GM12891 (cell line): ENCODE results near the gene TRIO.

Experiments
- DNase-seq: peaks from one replicate; pipeline ENCODE4 v3.0.0; 2011; ENCODE audit warnings: low spot score; ENCODE audit not compliant: insufficient read length
- FAIRE-seq: peaks from 2 replicates; lab custom pipeline; 2011; peaks lifted over from hg19 to GRCh38; lab: Jason Lieb, UNC
- PAX5 ChIP-seq: IDR thresholded peaks from 2 replicates; pipeline ENCODE4 v1.6.1; 2011; ENCODE audit warnings: low read length, moderate library complexity, mild to moderate bottlenecking; ENCODE audit not compliant: insufficient read depth, severe bottlenecking
- POLR2A ChIP-seq: IDR thresholded peaks from 2 replicates; pipeline ENCODE4 v1.6.1; 2011; ENCODE audit warnings: low read depth, low read length, control low read depth
- POLR2AphosphoS5 ChIP-seq: IDR thresholded peaks from 2 replicates; pipeline ENCODE4 v1.6.1; 2011; ENCODE audit warnings: low read depth, low read length, control low read depth
- POU2F2 ChIP-seq: IDR thresholded peaks from 2 replicates; pipeline ENCODE4 v1.6.1; 2011; ENCODE audit warnings: low read depth, mild to moderate bottlenecking, control low read depth, low read length, moderate library complexity
- SPI1 ChIP-seq: IDR thresholded peaks from 2 replicates; pipeline ENCODE4 v1.6.1; 2011; ENCODE audit warnings: low read depth, low read length, control low read depth
- TAF1 ChIP-seq: IDR thresholded peaks from 2 replicates; pipeline ENCODE4 v1.6.1; 2011; ENCODE audit warnings: low read depth, low read length, control low read depth

The TRIO gene

DNA sequence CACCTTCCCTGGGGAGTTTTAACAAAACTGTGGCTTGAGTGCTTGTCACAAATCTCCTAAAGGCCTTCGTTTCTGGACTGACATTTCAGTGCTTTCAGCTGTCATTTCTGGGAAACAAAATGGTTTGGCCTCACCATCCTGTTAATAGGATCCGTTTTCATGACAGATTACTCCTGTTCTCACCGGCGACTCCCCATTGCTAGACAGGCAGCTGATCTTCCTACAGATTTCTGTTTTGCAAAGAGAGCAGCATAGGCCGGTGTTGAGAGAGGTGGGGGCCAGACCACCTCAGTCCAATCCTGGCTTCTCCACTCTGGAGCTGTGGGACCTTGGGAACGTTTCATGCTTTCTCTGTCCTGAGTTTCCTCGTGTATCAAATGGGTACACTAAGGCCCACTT, 363.0 kb downstream of the TRIO start:
- DNase-seq (no peak), FAIRE-seq (no peak)
- no peak for TF ChIP-seq POLR2A
- TF ChIP-seq PAX5: no peak
- no peak for TF ChIP-seq POLR2AphosphoS5
- TF ChIP-seq POU2F2: no peak
- TF ChIP-seq TAF1: no peak
- TF ChIP-seq SPI1: no peak

DNA sequence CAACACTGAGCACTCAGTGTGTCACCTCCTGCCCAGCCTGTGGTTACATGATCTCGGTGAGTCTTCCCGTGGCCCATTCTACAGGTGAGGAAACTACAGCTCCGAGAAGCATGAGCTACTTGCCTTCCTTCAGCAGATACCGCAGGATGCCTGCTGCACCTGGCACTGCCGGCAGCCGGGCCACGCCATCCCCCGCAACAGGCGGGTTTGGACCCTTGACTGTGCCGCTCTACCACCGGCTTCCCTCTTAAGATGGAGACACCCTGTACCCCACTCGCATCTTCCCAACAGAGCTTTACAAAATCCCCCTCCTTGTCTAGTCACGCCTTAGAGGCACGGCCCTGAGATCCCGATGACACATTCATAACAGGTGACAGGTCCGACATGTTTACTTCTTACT, 363.5 kb downstream of the TRIO start:
- FAIRE-seq: no peak

GRCh38 chr5:14507156-14507941, 364.2 kb downstream of the TRIO start:
- DNase-seq (no peak), FAIRE-seq (no peak)
- TF ChIP-seq POLR2A (no peak), SPI1 (no peak)

More for the DNA sequence above, 363.5 kb downstream of the TRIO start:
- TF ChIP-seq POLR2A (no peak), POLR2AphosphoS5 (no peak), TAF1 (no peak), SPI1 (no peak), PAX5 (no peak), POU2F2 (no peak)
- no peak for DNase-seq

GRCh38 chr5:14508046-14508445, 364.9 kb downstream of the TRIO start:
- FAIRE-seq (no peak), DNase-seq (no peak)
- TF ChIP-seq POLR2AphosphoS5 (no peak), POLR2A (no peak), POU2F2 (no peak), SPI1 (no peak), TAF1 (no peak), PAX5 (no peak)

DNA sequence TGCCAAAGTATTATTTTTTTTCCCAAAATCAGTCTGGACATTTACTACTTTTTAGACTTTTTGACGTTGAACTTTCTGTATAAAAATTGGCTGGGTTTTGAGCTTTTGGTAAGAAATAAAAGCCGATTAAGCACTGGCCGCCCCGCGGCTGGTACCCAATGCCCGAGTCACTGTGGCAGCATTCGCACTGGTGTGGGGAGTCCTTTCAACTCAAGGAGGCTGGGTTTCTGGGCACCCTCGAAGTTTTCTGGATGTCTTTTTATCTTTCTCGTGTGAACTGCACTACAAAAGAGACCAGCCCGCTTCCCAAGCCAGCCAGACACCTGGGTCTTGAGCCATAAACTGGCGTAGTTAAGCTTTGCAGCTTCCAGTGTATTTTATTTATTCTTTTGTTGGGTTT, 366.4 kb downstream of the TRIO start:
- no peak for DNase-seq
- no peak for FAIRE-seq
- no peak for TF ChIP-seq SPI1
- no peak for TF ChIP-seq POLR2AphosphoS5

DNA sequence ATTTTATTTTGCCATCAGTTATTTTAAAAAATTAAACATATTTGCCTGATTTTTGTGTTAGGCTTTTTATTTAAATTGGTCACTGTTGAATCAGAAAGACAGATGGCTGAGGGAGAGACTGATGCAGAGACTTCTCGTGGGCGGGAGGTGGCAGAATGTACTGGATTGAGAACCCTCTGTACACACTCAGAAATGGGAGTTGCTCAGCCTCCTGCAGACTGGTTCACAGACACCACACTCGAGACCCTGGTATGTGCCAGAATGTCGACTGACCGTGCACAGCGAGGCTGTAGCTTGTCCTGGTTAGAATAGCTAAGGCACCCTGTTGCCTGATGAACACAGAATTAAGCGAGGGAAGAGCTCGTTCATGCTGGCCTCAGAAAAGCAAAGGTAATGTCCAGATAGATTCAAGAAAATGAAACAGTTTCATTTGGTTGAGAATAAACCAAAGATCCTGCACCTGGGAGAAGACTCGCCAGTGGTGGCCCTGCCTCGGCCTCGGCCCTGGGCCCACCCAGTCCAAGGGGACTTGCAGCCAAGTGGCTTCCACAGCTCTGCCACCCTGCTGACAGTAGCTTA, 367.1 kb downstream of the TRIO start:
- no peak for TF ChIP-seq POLR2AphosphoS5
- TF ChIP-seq SPI1: no peak
- no peak for TF ChIP-seq TAF1
- TF ChIP-seq PAX5: no peak
- no peak for DNase-seq
- no peak for FAIRE-seq

GRCh38 chr5:14510880-14511279, 367.7 kb downstream of the TRIO start:
- FAIRE-seq: no peak
- TF ChIP-seq TAF1: no peak
- TF ChIP-seq PAX5: no peak
- no peak for TF ChIP-seq POU2F2
- no peak for TF ChIP-seq SPI1
- TF ChIP-seq POLR2A: no peak
- no peak for TF ChIP-seq POLR2AphosphoS5
- no peak for DNase-seq

DNA sequence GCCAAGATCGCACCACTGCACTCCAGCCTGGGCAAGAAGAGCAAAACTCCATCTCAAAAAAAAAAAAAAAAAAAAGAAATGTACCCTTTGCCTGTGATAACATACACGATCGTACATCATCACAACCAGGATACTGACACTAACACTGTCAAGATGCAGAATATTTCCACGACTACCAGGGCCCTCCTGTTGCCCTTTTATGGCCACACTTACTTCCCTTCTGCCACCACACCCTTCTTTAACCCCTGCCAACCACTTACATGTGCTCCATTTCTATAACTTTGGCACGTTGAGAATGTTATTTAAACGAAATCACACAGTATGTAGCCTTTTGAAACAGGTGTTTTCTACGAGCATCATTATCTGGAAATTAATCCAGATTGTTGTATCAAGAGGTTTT, 369.4 kb downstream of the TRIO start:
- no peak for DNase-seq
- no peak for FAIRE-seq
- TF ChIP-seq POLR2A: no peak
- TF ChIP-seq PAX5: no peak
- no peak for TF ChIP-seq POLR2AphosphoS5
- no peak for TF ChIP-seq TAF1
- no peak for TF ChIP-seq POU2F2
- no peak for TF ChIP-seq SPI1

GRCh38 chr5:14513266-14513665, 370.1 kb downstream of the TRIO start:
- no peak for TF ChIP-seq SPI1
- no peak for TF ChIP-seq POLR2A
- TF ChIP-seq POLR2AphosphoS5: no peak
- no peak for TF ChIP-seq POU2F2
- TF ChIP-seq TAF1: no peak
- no peak for TF ChIP-seq PAX5
- FAIRE-seq (no peak), DNase-seq (no peak)

DNA sequence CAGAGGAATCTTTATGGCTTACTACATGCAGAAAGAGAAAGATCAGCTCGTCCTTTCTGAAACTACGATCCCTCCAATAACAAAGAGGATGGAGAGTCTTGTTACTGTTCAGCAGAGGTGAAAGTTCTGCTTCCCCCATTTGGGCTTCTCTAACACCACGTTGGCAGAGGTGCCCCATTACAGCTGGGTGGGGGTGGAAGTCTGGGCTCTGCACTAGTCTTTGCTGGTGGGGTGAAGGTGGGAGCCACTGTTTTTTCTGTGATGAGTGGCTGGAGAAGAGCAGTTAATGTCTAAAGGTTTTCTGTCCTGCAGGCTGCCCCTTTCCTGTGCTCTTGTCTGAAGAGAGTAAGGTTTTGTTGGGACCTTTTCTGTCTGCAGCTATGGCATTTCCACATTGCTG, 373.8 kb downstream of the TRIO start:
- TF ChIP-seq POLR2AphosphoS5 (no peak), SPI1 (no peak), POU2F2 (no peak), TAF1 (no peak), POLR2A (no peak), PAX5 (no peak)
- DNase-seq: no peak
- no peak for FAIRE-seq
